PC-9 (cell line): ENCODE data around the gene OR6A2.

ENCODE experiments used
- EZH2 ChIP-seq: fragments of 200-600 bp; sonication (generic); IDR thresholded peaks from 2 replicates; pipeline ENCODE4 v1.8.0; 2017; ENCODE audit warnings: antibody characterized with exemption, low read depth
- TF ChIP-seq, protein P1 (sequence below): fragments of 200-600 bp; sonication (generic); conservative IDR thresholded peaks from 2 replicates; pipeline ENCODE4 v1.6.1; 2017; ENCODE audit warnings: mixed run types, antibody characterized with exemption, mild to moderate bottlenecking, moderate library complexity

DNA sequence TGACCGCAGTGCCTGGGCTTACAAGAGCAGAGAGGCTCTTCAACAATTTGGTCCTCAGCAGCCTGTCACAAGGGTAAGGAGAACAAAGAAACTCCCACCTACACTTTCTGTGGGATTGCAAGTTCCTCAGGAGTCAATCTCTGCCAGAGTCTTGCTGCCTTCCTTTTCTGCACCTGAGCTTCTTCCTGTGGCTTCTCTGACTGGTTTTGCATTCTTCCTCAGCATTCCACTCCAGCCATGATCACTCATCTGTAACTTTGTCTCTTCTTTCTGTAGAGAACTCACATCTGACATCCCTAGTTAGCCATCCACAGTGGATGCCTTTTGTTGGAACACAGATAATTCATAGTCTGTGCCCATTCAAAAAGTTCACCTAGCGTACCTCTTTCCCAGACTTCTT, 14.2 kb upstream of the OR6A2 start:
- TF ChIP-seq, protein P1, sequence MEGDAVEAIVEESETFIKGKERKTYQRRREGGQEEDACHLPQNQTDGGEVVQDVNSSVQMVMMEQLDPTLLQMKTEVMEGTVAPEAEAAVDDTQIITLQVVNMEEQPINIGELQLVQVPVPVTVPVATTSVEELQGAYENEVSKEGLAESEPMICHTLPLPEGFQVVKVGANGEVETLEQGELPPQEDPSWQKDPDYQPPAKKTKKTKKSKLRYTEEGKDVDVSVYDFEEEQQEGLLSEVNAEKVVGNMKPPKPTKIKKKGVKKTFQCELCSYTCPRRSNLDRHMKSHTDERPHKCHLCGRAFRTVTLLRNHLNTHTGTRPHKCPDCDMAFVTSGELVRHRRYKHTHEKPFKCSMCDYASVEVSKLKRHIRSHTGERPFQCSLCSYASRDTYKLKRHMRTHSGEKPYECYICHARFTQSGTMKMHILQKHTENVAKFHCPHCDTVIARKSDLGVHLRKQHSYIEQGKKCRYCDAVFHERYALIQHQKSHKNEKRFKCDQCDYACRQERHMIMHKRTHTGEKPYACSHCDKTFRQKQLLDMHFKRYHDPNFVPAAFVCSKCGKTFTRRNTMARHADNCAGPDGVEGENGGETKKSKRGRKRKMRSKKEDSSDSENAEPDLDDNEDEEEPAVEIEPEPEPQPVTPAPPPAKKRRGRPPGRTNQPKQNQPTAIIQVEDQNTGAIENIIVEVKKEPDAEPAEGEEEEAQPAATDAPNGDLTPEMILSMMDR, result no peak
- no peak for TF ChIP-seq EZH2
